Keratinocyte (primary cell): ENCODE data around the gene PTPN23. TPM values are rescaled to one million over a fixed set of nuclear protein-coding genes. Genes with fewer than 3 reads are reported as not detected.

Experiments used
- DNase-seq: peaks from one replicate; pipeline ENCODE4 v3.0.0-alpha.2; 2011; ENCODE audit warnings: low read depth, missing footprints, low spot score
- FAIRE-seq: peaks from 2 replicates; lab custom pipeline; 2011; peaks lifted over from hg19 to GRCh38; lab: Jason Lieb, UNC
- H2AFZ ChIP-seq: 2 replicates; pipeline ENCODE4 v1.6.0; 2012; ENCODE audit warnings: low read length, control low read depth, inconsistent platforms; ENCODE audit not compliant: control insufficient read depth
- H3K27ac ChIP-seq: 2 replicates; pipeline ENCODE4 v1.5.1; 2011; ENCODE audit warnings: low read length; ENCODE audit not compliant: control insufficient read depth, insufficient read depth
- H3K27me3 ChIP-seq: 3 replicates; pipeline ENCODE4 v1.6.0; 2011; ENCODE audit warnings: low read length; ENCODE audit not compliant: control insufficient read depth, insufficient read depth; ENCODE audit errors: extremely low read depth
- H3K36me3 ChIP-seq, 2 experiments: 2 replicates in 1 of 2; 3 replicates in 1 of 2; pipeline ENCODE4 v1.5.1; 2011; ENCODE audit warnings: low read length in 2 of 2, mild to moderate bottlenecking in 1 of 2; ENCODE audit not compliant: control insufficient read depth in 2 of 2, insufficient read depth in 2 of 2; ENCODE audit errors: extremely low read depth in 1 of 2
- H3K4me1 ChIP-seq: 3 replicates; pipeline ENCODE4 v1.5.1; 2011; ENCODE audit warnings: low read length; ENCODE audit not compliant: control insufficient read depth, insufficient read depth; ENCODE audit errors: extremely low read depth
- H3K4me2 ChIP-seq: 3 replicates; pipeline ENCODE4 v1.6.0; 2011; ENCODE audit warnings: low read depth, low read length; ENCODE audit not compliant: control insufficient read depth, insufficient read depth; ENCODE audit errors: extremely low read depth
- H3K4me3 ChIP-seq, 3 experiments: fragments of 200-600 bp in 1 of 3; sonication (generic) in 1 of 3; 2 replicates in 2 of 3; 3 replicates in 1 of 3; pipeline ENCODE4 v1.5.1; 2011 to 2016; ENCODE audit warnings: low read length in 3 of 3, mild to moderate bottlenecking in 3 of 3, control low read depth in 2 of 3, inconsistent platforms in 1 of 3, low read depth in 1 of 3, mixed read lengths in 1 of 3, mixed run types in 1 of 3, moderate library complexity in 1 of 3; ENCODE audit not compliant: control insufficient read depth in 2 of 3, insufficient read depth in 2 of 3; ENCODE audit errors: extremely low read depth in 1 of 3
- H3K79me2 ChIP-seq: 2 replicates; pipeline ENCODE4 v1.6.0; 2012; ENCODE audit warnings: low read length; ENCODE audit not compliant: control insufficient read depth, insufficient read depth
- H3K9ac ChIP-seq: 3 replicates; pipeline ENCODE4 v1.6.0; 2011; ENCODE audit warnings: low read length; ENCODE audit not compliant: control insufficient read depth, insufficient read depth; ENCODE audit errors: extremely low read depth
- H3K9me1 ChIP-seq: 3 replicates; pipeline ENCODE4 v1.6.0; 2011; ENCODE audit warnings: low read length; ENCODE audit not compliant: control insufficient read depth, insufficient read depth; ENCODE audit errors: extremely low read depth
- H3K9me3 ChIP-seq: 2 replicates; pipeline ENCODE4 v1.5.1; 2012; ENCODE audit warnings: low read depth, low read length; ENCODE audit not compliant: control insufficient read depth
- H4K20me1 ChIP-seq: 3 replicates; pipeline ENCODE4 v1.6.0; 2011; ENCODE audit warnings: low read length; ENCODE audit not compliant: control insufficient read depth, insufficient read depth; ENCODE audit errors: extremely low read depth
- EZH2 ChIP-seq: IDR thresholded peaks from one replicate; pipeline ENCODE4 v1.6.1; 2012; ENCODE audit warnings: inconsistent platforms, mild to moderate bottlenecking, low read length, moderate library complexity
- dilution Hi-C: fragments of 300-500 bp; cut with MboI; formaldehyde crosslinking; loops from one replicate; pipeline ENCODE4 v1.7.0; 2020; ENCODE audit warnings: low sequenced_read_pairs; ENCODE audit not compliant: extremely low pct_ligation_motif_present
- polyA plus RNA-seq, 5 experiments: library from polyadenylated mRNA; depleted of rRNA in 3 of 5; stranded (reverse) in 3 of 5; stranded (forward) in 1 of 5; unstranded in 1 of 5; fragments of >200 nt; gene quantifications; 1 replicate in 1 of 5; 2 replicates in 3 of 5; 3 replicates in 1 of 5; pipeline versions ENCODE4 v1.2.1 to v1.2.3, GENCODE V29; 2011 to 2012; ENCODE audit warnings: missing spikeins in 2 of 5, low read depth in 1 of 5, low replicate concordance in 1 of 5
- TF ChIP-seq, protein P1 (sequence below), 3 experiments: IDR thresholded peaks in 1 of 3; conservative IDR thresholded peaks in 1 of 3; optimal IDR thresholded peaks in 1 of 3; 2 replicates in 2 of 3; 3 replicates in 1 of 3; pipeline versions ENCODE3 to v1.5.1; 2011; ENCODE audit warnings: low read length in 3 of 3, mild to moderate bottlenecking in 3 of 3, moderate library complexity in 2 of 3, control low read depth in 1 of 3, inconsistent platforms in 1 of 3; ENCODE audit not compliant: insufficient read depth in 2 of 3; ENCODE audit errors: extremely low read depth in 1 of 3

The PTPN23 gene
- polyA plus RNA-seq, 1 donor (not counting 4 experiments of a cell fraction or from before 2014, with no cell fraction given): 1.3 TPM

DNA sequence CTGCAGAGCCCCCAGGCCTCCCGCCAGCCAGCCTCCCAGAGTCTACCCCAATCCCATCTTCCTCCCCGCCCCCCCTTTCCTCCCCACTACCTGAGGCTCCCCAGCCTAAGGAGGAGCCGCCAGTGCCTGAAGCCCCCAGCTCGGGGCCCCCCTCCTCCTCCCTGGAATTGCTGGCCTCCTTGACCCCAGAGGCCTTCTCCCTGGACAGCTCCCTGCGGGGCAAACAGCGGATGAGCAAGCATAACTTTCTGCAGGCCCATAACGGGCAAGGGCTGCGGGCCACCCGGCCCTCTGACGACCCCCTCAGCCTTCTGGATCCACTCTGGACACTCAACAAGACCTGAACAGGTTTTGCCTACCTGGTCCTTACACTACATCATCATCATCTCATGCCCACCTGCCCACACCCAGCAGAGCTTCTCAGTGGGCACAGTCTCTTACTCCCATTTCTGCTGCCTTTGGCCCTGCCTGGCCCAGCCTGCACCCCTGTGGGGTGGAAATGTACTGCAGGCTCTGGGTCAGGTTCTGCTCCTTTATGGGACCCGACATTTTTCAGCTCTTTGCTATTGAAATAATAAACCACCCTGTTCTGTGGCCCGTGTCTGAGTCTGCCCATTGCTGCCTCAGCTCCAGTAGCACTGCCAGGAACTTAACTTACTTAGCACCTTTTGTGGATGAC lies 32.2 kb downstream of the PTPN23 start:
- Histone ChIP-seq H3K27me3 (no peaks in the 10 kb centered on the region), H3K27ac (no peak overlapping the region), H3K4me2 (no peak overlapping the region), H3K9ac (no peak overlapping the region), H3K4me3 (no peak overlapping the region), H4K20me1 (no peaks in the 10 kb centered on the region), H2AFZ (no peak overlapping the region), H3K79me2 (no peaks in the 10 kb centered on the region), H3K4me1 (no peaks in the 10 kb centered on the region), H3K9me3 (no peaks in the 10 kb centered on the region), H3K9me1 (no peaks in the 10 kb centered on the region), H3K36me3 (peaks cover 42 to 49% of the 10 kb centered on the region in 2 experiments)
- no peak for FAIRE-seq
- dilution Hi-C loops: no loop called here
- TF ChIP-seq, protein P1, sequence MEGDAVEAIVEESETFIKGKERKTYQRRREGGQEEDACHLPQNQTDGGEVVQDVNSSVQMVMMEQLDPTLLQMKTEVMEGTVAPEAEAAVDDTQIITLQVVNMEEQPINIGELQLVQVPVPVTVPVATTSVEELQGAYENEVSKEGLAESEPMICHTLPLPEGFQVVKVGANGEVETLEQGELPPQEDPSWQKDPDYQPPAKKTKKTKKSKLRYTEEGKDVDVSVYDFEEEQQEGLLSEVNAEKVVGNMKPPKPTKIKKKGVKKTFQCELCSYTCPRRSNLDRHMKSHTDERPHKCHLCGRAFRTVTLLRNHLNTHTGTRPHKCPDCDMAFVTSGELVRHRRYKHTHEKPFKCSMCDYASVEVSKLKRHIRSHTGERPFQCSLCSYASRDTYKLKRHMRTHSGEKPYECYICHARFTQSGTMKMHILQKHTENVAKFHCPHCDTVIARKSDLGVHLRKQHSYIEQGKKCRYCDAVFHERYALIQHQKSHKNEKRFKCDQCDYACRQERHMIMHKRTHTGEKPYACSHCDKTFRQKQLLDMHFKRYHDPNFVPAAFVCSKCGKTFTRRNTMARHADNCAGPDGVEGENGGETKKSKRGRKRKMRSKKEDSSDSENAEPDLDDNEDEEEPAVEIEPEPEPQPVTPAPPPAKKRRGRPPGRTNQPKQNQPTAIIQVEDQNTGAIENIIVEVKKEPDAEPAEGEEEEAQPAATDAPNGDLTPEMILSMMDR (optimal IDR thresholded peaks at IDR 0.05 in 1 of 3, IDR thresholded peaks at IDR 0.05 in 1 of 3, conservative IDR thresholded peaks at IDR 0.05 in 1 of 3; ENCODE audit: extremely low read depth in 1 of 3, insufficient read depth in 2 of 3, low read length in 3 of 3): peak in 1 of 3 experiments; percentile 31
- no peak for TF ChIP-seq EZH2
- DNase-seq: no peak

DNA sequence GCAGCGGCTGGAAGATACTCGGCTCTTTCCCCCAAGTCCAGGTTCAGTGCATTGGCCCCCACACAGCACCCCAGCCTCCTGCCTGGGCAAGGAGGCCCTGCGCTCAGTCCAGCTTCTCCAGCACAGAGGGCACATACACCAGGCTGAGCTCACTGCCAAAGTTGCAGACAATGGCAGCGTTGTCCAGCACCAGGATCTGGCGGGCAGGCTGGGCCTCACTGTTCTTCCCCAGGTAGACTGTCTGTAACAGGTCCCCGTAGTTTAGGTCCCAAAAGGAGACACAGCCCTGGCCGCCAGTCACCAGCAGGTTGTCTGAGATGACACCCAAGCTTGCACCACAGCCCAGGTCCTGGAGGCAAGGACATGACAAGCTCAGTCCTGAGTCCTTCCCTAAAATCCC lies 32.9 kb downstream of the PTPN23 start:
- FAIRE-seq (no peak), DNase-seq (no peak)
- H3K79me2 ChIP-seq: no peaks in the 10 kb centered on the region
- peaks cover 37 to 43% of the 10 kb centered on the region in 2 experiments for H3K36me3 ChIP-seq
- H3K9me1 ChIP-seq: no peaks in the 10 kb centered on the region
- no peak overlapping the region for H2AFZ ChIP-seq
- H3K4me3 ChIP-seq: no peak overlapping the region
- TF ChIP-seq, protein P1 (optimal IDR thresholded peaks at IDR 0.05 in 1 of 3, IDR thresholded peaks at IDR 0.05 in 1 of 3, conservative IDR thresholded peaks at IDR 0.05 in 1 of 3; ENCODE audit: extremely low read depth in 1 of 3, insufficient read depth in 2 of 3, low read length in 3 of 3): no peak
- no peak for TF ChIP-seq EZH2
- H3K4me1 ChIP-seq: no peaks in the 10 kb centered on the region
- no peak overlapping the region for H3K9ac ChIP-seq
- H3K9me3 ChIP-seq: no peaks in the 10 kb centered on the region
- dilution Hi-C loops: no loop called here
- H3K4me2 ChIP-seq: no peak overlapping the region
- no peak overlapping the region for H3K27ac ChIP-seq
- H4K20me1 ChIP-seq: no peaks in the 10 kb centered on the region
- H3K27me3 ChIP-seq: no peaks in the 10 kb centered on the region
